ENCODE measurements around the gene CYTH1.

DNA sequence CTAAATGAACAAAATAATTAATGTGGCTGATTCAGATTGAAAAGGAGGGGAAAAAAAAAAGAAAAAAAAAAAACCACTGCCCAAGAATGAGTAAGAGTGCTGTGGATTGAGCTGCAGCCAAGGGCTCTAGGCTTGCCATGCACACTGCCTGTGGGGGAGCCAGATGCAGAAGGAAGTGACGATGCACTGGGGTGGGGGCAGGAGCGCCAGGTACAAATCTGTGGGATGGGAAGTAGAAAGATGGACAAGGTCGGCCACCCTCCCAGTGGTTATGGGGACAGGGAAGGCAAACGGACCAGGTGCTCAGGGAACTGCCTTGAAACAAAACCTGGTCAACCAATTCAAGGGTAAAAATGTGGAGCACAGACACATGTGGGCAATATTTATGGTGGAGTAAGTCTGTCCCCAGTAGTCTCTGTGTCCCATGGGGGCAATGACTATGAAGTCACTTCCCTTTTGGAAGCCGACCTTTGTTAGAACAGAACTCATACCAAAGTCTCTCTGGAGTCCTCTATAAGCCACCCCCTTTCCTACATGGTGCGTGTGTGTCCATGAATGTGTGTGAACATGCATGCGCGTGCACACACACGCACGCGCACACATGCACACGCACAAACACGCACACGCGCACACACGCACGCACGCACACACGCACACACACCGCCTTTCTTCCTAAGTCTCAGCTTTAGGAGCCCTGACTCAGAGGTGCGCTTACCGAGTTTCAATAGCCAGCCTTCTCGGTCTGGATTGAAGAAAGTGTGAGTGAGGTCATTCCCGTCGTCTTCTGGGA, 84.3 kb downstream of the CYTH1 start:
- TF ChIP-seq YY1 (IDR thresholded peaks at IDR 0.05; ENCODE audit: insufficient read depth, insufficient read length), result no peak
- no peak for TF ChIP-seq SUZ12 (IDR thresholded peaks at IDR 0.05; ENCODE audit: extremely low read depth, insufficient read depth, insufficient read length)
